ENCODE measurements around the gene NTM.

The NTM gene

GRCh38 chr11:132293586-132293985 lies 923.2 kb downstream of the NTM start:
- Histone ChIP-seq H3K27ac (replicated peaks) (no peak overlapping the region), H3K27me3 (ENCODE audit: insufficient read depth, poor library complexity, severe bottlenecking) (peaks cover 4% of the 10 kb centered on the region), H3K4me3 (replicated peaks; ENCODE audit: insufficient read depth, low read length) (no peak overlapping the region)
- no peak for TF ChIP-seq GABPA (IDR thresholded peaks at IDR 0.05; ENCODE audit: low read depth)
- no peak for TF ChIP-seq CTCF (IDR thresholded peaks at IDR 0.05; ENCODE audit: insufficient read depth, low read length)
- TF ChIP-seq REST (IDR thresholded peaks at IDR 0.05; ENCODE audit: insufficient replicate concordance, low read depth), result no peak
- no peak for TF ChIP-seq SPI1 (IDR thresholded peaks at IDR 0.05; ENCODE audit: borderline replicate concordance, low read depth)
- TF ChIP-seq POLR2AphosphoS5 (IDR thresholded peaks at IDR 0.05; ENCODE audit: low read depth), result no peak
- no peak for DNase-seq (ENCODE audit: low read depth in 1 of 2, low spot score in 1 of 2)

GRCh38 chr11:132296946-132297610 lies 926.7 kb downstream of the NTM start:
- no peak for TF ChIP-seq CTCF (IDR thresholded peaks at IDR 0.05; ENCODE audit: insufficient read depth, low read length)
- no peak for TF ChIP-seq REST (IDR thresholded peaks at IDR 0.05; ENCODE audit: insufficient replicate concordance, low read depth)
- TF ChIP-seq GABPA (IDR thresholded peaks at IDR 0.05; ENCODE audit: low read depth), result no peak
- no peak for TF ChIP-seq SPI1 (IDR thresholded peaks at IDR 0.05; ENCODE audit: borderline replicate concordance, low read depth)
- TF ChIP-seq POLR2AphosphoS5 (IDR thresholded peaks at IDR 0.05; ENCODE audit: low read depth), result no peak
- H3K4me3 ChIP-seq (replicated peaks; ENCODE audit: insufficient read depth, low read length), result no peak overlapping the region
- no peaks in the 10 kb centered on the region for H3K27me3 ChIP-seq (ENCODE audit: insufficient read depth, poor library complexity, severe bottlenecking)
- DNase-seq (ENCODE audit: low read depth in 1 of 2, low spot score in 1 of 2), result no peak
- H3K27ac ChIP-seq (replicated peaks), result no peak overlapping the region

- no peaks in the 10 kb centered on the region for H3K27me3 ChIP-seq (ENCODE audit: insufficient read depth, poor library complexity, severe bottlenecking)
- DNase-seq (ENCODE audit: low read depth in 1 of 2, low spot score in 1 of 2), result no peak
- no peak overlapping the region for H3K4me3 ChIP-seq (replicated peaks; ENCODE audit: insufficient read depth, low read length)
- TF ChIP-seq CTCF (IDR thresholded peaks at IDR 0.05; ENCODE audit: insufficient read depth, low read length) (no peak), SPI1 (IDR thresholded peaks at IDR 0.05; ENCODE audit: borderline replicate concordance, low read depth) (no peak), POLR2AphosphoS5 (IDR thresholded peaks at IDR 0.05; ENCODE audit: low read depth) (no peak), REST (IDR thresholded peaks at IDR 0.05; ENCODE audit: insufficient replicate concordance, low read depth) (no peak), GABPA (IDR thresholded peaks at IDR 0.05; ENCODE audit: low read depth) (no peak)
- no peak overlapping the region for H3K27ac ChIP-seq (replicated peaks)
Measured at GRCh38 chr11:132298357-132298756, 927.9 kb downstream of the NTM start.
